HUDEP-2 (cell line): Measurements from ENCODE around the gene SDK1.

Source experiments
- DNase-seq, 76 experiments: peaks; one replicate each; lab custom pipeline; 2025; ENCODE audit not compliant: unreplicated experiment in 76 of 76; lab: John Stamatoyannopoulos, UW

SDK1 gene

DNA sequence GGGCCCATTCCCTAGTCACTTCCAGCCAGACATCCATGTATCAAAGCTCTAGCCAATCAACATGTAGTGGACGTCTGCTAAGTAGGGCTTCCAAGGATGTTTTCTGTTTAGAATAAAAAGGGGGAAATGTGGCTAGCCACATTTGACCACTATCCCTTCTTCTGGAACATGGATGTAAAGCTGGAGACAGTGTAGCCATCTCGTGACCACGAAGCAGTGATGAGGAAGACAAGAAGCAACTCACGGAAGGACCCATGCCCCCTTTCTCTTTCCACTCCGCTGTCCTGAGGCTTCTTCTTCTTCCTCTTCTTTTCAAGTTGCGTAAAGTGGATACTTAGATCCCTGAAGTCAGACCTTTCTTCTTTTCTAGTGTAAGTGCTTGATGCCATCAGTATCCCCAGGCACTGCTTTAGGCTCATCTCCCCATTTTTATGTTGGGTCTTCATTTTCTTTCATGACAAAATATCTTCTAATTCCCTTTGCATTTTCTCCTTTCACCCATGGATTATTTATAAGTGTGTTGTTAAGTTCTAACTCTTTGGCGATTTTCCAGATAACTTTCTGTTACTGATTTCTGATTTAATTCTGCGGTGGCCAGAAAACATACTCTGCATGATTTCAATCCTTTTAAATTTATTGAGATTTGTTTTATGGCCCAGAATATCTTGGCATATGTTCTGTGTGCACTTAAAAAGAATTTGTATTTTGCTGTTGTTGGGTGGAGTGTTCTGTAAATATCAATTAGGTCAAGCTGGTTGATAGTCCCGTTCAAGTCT lies 594.5 kb downstream of the SDK1 start:
- DNase-seq = no peak

DNA sequence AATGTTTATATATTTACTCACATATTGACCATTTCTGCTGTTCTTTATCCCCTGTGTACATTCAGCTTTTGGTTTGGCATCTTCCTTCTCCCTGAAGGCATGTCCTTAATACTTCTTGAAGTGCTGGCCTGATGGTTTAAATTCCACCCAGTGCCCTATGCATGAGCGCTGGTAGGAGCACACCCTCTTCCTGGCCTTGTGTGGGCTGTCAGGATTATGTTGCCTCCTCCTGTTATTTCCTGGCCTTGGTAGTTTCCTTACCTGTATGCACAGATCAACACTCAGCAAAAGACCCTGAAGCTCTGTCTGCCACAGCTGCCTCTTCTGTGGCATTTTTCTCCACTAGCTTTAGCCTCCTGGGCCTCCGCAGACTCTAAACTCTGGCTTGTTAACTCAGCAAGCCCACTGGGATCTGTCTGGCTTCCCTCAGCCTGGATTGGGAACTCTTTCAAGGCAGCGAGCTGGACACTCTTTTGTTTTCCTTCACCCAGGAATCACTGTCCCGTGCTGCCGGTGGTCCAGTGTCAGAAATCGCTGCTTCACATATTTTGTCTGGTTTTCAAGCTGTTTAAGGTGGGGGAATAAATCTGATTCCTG lies 595.2 kb downstream of the SDK1 start:
- no peak for DNase-seq

DNA sequence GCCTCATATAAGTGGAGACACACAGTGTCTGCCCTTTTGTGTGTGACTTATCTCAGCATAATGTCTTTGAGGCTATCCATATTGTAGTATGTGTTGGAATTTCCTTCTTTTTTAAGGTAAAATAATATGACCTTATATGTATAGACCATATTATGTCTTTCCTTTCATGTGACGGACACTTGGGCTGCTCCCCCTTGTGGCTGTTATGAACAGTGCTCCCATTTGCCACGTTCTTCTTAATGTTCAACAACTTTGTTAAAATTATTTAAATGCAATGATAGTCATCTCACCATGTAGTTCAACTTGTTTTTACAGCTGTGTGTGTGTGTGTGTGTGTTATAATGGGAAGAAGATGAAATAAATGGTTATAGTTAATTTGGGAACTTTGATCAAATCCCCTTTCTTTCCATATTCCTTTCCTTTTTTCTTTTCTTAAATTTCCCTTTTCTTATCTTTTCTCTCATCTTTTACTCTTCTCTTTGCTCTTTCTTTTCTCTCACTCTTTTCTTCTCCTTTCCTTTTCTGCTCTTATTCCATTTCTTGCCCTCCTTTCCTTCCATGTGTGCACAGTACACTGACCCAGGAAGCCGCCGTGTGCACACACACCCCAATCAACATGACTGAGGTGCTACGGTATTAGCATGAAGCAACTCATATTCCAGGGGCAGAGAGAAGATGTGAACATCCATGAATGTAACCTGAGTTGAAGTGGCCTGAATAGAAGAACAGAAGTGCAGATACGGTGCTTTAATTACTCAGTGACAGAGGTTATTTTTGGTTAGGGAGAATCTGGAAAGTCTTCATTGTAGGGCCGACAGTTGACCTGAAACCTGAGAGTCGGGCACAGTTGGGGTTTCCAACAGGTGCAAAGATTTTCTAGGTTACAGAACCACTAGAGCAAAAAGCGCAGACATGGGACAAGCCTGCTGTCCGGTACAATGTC lies 596.6 kb downstream of the SDK1 start:
- DNase-seq = peak in 20 of 76 experiments; percentile 2 to 25 (median 12)

DNA sequence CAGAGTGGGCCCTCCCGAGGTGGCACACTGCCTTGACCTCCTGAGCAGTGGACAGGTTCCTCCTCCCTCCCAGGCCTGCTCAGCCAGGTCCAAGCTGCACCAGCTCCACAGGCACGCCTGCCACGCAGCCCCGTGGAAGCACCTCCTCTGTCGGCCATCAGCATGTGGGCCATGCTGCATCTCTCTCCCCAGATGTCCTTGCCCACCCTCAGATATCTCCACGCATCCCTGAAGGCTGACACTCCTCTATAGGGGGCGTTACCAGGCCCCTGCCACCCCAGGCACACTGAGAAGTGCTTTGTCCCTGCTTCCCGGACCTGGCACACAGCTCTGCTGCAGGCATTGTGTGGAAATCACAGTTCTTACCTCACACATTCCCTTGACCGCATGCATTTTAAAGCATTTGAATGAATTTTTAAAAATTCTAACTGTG lies 598.5 kb downstream of the SDK1 start:
- no peak for DNase-seq

DNA sequence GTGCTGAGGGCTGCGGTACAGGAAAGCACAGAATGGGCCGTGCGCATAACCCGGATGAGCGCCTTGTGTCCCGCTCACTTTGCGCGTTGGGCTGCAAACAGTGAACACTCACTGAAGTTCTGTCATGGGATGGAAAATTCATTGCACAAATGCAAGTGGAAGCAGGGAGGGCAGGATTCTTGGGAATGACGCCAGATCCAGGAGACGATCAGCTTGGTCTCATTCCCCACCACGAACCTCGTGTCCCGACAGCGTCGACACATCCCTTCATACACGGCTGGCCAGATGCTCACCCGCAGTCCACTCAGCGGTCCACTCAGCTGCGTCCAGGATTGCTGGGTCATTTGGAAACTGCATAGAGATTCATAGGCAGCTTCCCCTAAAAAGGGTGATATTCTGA lies 607.1 kb downstream of the SDK1 start:
- no peak for DNase-seq

DNA sequence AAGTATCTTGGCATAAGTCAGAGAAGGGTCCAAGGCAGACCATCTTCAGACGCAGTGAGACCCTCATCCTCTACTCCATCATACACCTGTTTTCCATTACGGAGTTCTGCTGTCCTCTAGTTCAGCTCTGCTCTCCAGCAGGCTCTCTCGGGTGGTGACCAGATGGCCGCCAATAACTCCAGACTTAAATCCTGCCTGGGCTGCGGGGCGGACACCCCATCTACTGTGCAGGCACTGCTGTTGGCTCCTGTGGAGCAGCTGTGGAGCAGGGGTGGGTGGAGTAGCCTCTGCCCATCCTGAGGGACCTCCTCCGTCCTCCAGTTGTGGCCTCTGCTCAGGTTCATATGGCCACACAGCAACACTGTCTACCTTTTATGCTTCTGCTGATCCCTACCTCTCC lies 608.1 kb downstream of the SDK1 start:
- DNase-seq = no peak

DNA sequence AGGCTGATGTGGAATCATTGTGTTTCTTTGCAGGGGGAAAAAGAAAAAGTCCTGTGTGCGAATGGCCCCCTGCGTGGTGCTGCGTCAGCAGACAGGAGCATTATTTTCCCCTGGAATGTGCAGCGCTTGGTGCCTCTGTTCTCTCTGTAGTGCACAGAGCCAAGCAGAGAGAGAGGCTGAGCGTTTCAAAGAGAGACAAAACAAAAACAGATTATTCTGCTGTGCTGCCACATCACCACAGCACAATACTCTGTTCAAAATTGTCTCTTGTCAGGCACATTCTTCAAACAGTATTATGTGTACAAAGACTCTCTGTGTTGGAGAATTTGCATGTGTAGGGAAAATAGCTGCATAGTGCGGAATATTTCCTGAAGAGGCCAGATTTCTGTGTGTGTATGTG lies 609.0 kb downstream of the SDK1 start:
- DNase-seq = no peak

DNA sequence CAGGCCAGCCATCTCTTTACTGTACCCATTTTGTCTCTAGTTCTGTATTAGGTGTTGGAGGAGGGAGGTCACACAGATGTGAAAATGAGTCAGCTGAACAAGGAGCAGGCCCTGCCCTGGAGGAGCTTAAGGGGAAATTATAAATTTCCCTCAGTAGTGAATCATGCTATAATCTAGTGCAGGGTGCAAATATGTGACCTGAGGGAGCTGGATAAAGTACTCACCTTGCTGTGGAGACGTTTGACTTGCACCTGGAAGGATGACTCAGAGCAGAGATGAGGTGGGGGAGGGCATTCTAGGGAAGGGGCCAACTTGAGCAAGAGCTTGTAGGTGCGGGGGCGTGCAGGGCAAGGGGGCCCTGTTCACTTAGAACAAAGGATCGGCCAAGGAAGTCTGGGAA lies 610.6 kb downstream of the SDK1 start:
- DNase-seq = no peak

DNA sequence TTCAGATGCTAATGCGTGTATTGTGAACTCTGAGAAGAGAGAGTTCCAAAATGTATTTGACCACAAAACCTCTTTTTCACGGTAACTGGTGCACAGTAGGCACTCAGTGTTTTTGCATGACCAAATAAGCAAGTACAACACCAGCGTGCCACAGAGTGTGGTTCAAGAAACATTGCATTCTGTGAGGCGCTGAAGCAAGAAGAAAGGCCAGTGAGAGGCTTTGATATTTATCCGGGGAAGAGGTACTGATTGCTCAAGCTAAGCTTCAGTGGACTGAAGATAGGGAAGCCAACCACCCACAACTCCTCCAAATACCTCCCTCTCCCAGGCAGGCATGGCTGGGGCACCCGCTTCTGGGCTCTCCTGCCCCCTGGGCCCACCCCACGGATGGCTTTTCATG lies 611.2 kb downstream of the SDK1 start:
- no peak for DNase-seq

DNA sequence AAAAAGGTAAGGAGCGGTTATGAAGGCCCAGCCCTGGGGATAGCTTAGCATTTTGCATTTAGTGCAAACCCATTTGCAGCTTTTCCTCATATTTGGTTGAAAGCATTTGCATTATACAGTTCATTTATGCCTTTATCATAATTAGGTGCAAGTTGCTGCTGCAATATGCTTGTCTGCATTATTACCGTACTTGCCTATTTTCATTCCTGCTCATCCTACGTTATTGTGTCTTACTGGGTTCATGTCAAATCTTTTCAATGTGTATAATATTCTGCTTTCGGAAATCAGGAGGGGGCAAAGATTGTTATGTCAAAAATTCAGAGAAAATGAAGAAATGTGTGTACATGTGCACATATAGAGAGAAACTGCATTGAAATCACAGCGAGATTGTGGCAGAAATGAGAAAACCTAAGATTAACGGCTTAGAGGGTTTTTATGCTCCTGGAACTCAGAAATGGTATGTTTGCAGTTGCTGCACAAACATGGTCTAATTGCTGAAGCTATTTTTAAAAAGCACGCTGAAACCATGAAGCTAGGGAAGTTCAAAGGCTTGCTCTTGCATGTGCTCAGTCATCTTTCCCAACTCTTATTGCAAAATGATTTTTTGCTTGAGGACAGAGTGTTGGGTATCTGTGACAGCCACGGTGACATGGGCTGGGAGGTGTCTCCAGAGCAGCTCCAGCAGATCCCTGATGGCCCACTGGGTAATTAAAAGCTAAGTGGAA lies 613.2 kb downstream of the SDK1 start:
- no peak for DNase-seq

DNA sequence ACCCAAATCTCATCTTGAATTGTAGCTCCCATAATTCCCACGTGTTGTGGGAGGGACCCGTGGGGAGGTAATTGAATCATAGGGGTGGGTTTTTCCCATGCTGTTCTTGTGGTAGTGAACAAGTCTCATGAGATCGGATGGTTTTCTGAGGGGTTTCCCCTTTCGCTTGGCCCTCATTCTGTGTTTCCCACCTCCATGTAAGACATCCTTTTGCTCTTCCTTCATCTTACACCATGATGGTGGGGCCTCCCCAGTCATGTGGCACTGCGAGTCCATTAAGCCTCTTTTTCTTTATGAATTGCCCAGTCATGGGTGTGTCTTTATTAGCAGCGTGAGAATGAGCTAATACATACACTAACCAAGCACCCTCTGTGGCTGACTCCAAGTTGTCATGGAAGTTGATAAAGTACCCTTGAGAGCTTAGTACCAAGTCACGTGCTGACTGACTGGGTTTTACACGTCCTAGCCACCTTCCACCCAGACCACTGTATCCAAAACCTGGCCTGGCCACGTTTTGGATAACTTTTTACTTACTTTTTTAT lies 614.4 kb downstream of the SDK1 start:
- DNase-seq = no peak

DNA sequence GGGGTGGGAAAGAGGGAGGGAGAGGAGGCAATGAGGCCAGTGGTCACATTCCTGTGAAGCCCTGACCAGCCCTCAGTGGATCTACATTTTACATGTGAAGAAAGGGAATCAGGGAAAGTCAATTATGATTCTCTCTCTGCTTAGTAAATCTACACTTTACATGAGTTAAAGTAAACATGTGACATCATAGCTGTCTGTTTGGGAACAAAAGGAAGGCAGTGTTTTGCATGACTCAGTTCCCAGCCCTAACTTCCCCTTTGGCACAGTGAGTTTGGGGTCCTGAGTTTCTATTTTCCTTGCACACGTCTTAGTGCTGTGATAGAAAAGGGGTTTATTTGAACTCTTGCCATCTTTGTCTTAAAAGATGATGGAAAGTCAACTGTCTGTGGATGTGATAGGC lies 615.1 kb downstream of the SDK1 start:
- no peak for DNase-seq

DNA sequence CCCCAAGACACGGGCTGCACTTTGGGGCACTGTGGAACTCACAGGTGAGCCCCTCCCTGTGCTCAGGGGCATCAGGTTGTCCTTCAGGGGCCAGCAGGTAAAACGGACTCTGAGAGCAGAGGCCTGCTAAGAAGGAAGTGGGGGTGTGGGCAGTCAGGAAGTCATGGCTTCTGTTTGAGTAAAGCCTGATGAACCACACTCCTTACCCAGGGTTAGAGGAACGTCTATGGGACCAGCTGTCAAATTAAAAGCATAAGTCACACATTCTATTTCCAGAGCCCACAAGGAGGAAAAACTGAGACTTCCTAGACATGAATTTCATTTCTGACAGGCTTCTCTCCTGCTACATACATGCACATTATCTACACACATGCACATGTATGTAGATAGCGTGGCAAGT lies 616.4 kb downstream of the SDK1 start:
- no peak for DNase-seq

DNA sequence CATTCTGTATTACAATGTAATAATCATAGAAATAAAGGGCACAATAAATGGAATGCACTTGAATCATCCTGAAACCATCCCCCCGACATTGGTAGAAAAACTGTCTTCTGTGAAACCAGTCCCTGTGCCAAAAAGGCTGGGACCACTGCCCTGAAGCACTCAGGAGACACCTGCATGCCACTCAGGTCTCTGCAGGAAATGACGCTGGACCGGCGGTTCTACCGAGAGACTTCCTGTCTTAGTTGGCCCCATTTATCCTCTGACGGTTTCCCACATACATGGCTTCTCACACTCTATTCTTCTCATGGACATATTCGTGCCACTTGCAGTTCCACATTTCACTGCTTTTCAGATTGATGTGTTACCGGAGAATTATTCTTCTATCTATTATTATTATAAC lies 617.5 kb downstream of the SDK1 start:
- DNase-seq = no peak

DNA sequence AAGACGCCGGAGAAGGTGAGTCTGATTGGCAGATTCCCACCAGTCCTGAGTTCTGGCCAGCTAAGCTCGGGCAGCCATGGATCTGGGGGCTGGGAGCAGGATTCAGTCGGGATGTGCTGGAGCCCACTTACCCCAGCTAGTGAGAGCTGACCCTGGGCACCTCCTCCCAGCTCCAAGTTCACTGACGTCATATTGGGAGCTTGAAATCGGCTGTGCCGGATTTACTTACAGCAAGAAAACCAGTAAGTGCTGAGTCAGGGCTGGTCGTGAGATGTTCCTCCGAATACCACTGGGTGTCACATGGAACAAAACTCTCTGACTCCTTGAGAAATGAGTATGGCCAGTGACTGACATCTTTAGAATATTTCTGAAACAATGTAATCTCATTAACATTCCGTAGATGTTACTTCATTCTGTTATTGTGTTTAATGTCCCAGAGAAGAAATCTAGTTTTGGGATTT lies 621.2 kb downstream of the SDK1 start:
- peak in 1 of 76 experiments; percentile 2 for DNase-seq

DNA sequence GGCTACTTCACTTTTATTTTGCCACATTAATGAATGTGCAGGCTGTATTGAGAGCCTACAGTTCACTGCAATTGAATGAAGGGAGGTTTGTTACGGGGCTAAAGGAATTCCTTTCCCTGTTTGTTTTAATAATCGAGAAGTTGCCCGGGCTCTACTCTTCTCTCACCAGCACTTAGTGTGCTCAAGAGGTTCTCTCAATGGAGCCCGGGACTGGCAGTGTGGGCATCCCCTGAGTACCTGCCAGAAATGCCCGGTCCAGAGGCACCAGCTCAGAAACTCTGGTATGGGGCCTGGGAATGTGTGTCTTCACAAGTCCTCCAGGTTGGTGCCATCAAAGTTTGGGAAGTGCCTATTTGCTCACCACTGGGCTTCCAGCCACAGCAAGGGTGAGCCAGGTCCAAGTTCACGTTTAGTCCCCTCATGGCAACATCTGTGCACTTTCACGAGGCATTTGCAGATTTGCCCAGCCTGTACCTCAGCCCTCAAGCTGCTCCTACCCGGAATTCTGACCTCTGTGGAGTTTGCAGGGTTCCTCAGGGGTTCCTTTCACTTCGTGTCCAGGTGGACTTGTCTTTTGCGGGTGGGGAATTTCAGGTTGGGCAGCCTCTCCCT lies 622.4 kb downstream of the SDK1 start:
- DNase-seq = no peak

DNA sequence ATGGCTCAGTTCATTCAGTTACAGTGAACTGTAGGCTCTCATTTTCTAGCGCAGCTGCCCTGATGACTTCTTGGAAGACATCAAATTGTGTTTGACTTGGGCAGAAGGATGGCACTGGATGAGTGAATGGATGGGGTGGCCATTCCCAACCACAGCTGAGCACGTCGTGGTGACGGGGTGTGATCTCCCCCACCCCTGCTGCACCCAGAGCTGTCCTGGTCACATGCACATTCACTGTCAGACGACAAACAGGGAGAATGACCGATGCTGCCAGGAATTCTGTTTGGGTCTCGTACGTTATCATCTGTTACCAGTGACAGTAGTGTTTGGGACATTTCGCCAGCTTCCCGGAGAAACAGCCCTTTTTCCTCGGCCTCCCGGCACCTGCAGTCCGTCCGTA lies 623.2 kb downstream of the SDK1 start:
- DNase-seq = no peak

DNA sequence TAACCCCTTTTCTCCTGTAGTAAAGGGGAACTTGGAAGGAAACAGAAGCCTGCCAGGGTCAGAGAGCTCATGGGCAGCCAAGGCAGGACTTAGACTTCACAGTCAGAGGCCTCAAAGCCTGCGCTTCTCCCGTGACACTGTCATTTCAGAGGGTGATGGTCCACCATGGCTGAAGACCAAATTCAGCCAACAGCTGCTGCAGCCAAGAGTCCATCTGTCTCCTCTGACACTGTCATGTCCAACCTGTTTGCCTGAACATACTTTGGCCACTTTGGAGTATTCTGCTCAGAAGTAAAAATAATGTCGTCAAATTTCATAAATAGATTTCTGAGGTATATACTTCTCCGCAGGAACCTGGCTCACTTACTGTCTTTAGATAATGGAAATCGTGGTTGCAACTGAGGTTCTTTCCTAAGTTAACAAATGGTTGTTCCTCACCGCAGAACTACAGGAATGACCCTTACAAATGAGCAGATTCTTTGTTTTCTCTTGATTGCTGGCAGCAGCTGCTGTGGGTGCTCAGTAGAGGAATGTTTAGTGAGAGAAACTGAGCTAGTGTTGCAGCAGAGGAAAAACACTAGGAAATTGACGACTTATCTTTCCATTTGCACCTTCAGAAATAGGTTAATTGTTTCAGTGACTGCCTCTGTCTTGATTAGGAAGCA lies 626.5 kb downstream of the SDK1 start:
- DNase-seq = no peak

DNA sequence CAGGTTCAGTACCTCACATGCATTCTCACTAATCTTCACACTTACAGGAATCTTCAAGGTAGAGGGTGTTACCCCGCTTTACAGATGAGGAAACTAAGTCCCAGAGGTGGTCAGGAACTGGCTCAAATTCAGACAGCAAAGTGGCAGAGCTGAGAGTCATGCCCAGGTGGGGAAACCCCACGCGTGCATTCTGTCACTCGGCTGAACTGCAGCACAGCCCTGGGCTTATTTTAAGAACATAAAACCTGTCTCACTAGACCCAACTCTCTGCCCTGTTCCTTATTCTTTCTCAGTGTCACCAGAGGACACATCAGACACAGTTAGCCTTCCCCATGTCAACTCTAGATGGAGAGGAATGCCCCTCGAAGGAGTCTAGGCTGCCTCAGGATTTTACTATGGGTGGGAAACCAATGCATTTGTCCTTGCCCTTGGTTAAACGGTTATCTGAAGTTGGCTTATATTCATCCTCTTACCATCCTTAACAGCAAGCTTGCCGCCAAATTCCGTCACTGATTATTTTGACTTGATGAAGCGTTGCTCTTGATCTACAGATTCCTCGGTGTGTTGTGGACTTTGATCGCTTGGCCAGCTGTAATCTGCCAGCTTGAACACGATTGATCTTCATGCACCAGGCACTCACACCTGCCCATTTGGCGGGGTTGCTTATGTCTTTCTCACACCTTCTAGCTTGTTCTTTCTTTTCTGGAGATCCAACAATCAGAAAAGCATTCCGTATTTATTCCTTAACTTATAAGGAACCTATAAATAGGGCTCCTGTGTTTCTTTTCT lies 627.9 kb downstream of the SDK1 start:
- DNase-seq = no peak
